ENCODE data around the gene CD244. TPM values are rescaled to one million over a fixed set of nuclear protein-coding genes. Genes with fewer than 3 reads are reported as not detected.

Gene CD244
- total and polyA plus RNA-seq, 2 donors (not counting 3 experiments of a cell fraction or from before 2014, with no cell fraction given) = not detected

DNA sequence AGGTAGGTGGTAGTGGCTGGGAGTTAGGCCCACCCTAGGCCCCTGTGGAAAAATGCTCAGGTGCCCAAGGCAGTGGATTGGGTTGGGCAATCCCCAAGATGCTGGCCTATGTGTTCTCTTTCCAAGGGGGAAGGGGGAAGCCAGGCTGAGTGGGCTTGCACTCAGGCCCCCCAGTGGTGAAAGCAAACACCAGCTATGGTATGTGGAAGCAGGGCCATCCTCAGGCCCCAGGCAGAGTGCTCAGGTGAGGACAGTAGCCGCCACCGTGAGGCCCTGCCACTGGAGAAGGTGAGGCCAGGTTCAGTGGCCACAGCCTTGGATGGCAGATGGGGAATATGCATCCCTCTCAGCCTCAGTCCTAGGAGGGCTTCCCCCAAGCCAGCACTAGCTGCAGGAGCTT lies 54.9 kb downstream of the CD244 start:
- Histone ChIP-seq H4K20me1 (replicated peaks; ENCODE audit: control insufficient read depth, extremely low read depth, insufficient read depth, low read length) (no peaks in the 10 kb centered on the region), H3K4me2 (ENCODE audit: insufficient read depth, low read length) (no peak overlapping the region), H3K27me3 (ENCODE audit: control insufficient read depth in 2 of 2, insufficient read depth in 2 of 2, low read length in 2 of 2) (peaks cover 0 to 4% of the 10 kb centered on the region in 2 experiments), H3K4me3 (replicated peaks in 1 of 3; ENCODE audit: insufficient read depth in 1 of 3, low read depth in 1 of 3, low read length in 3 of 3) (no peak overlapping the region), H3K9ac (replicated peaks; ENCODE audit: extremely low read depth, insufficient read depth, low read length) (no peak overlapping the region), H2AFZ (ENCODE audit: low read depth, low read length) (no peak overlapping the region), H3K9me3 (replicated peaks; ENCODE audit: control insufficient read depth, insufficient read depth, low read length) (no peaks in the 10 kb centered on the region), H3K4me1 (ENCODE audit: control insufficient read depth, extremely low read depth, insufficient read depth, low read length) (no peaks in the 10 kb centered on the region), H3K9me1 (replicated peaks; ENCODE audit: control insufficient read depth, extremely low read depth, insufficient read depth, low read length) (no peaks in the 10 kb centered on the region), H3K79me2 (ENCODE audit: control insufficient read depth, insufficient read depth, low read length) (no peaks in the 10 kb centered on the region), H3K27ac (ENCODE audit: insufficient read depth, low read depth, low read length) (no peak overlapping the region), H3K36me3 (ENCODE audit: control insufficient read depth in 2 of 2, extremely low read depth in 1 of 2, insufficient read depth in 2 of 2, low read length in 2 of 2) (no peaks in the 10 kb centered on the region)
- DNase-seq (ENCODE audit: low read depth, low spot score) (no peak), FAIRE-seq (no peak)
- ChIA-PET POLR2A (no interaction called here), CTCF (no interaction called here)
- dilution Hi-C loops (cut with MboI; ENCODE audit: extremely low pct_ligation_motif_present, low sequenced_read_pairs) = no loop called here
- no TSS peak for BruUV-seq (replicated peaks)
- TF ChIP-seq GATA2 (IDR thresholded peaks at IDR 0.05; ENCODE audit: insufficient read depth, insufficient read length, low read depth, low read length) (no peak), POLR2A (IDR thresholded peaks at IDR 0.05; ENCODE audit: low read depth, low read length) (no peak), JUN (IDR thresholded peaks at IDR 0.05; ENCODE audit: borderline replicate concordance, insufficient read depth, insufficient read length, low read depth) (no peak), FOS (IDR thresholded peaks at IDR 0.05; ENCODE audit: borderline replicate concordance, insufficient read depth, low read length) (no peak), MYC (IDR thresholded peaks at IDR 0.05; ENCODE audit: low read depth, low read length) (no peak)
- TF ChIP-seq, protein P1, sequence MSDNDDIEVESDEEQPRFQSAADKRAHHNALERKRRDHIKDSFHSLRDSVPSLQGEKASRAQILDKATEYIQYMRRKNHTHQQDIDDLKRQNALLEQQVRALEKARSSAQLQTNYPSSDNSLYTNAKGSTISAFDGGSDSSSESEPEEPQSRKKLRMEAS (IDR thresholded peaks at IDR 0.05; ENCODE audit: insufficient read depth, insufficient read length) = no peak
- intact Hi-C loops (cut with micrococcal nuclease) = no loop called here

DNA sequence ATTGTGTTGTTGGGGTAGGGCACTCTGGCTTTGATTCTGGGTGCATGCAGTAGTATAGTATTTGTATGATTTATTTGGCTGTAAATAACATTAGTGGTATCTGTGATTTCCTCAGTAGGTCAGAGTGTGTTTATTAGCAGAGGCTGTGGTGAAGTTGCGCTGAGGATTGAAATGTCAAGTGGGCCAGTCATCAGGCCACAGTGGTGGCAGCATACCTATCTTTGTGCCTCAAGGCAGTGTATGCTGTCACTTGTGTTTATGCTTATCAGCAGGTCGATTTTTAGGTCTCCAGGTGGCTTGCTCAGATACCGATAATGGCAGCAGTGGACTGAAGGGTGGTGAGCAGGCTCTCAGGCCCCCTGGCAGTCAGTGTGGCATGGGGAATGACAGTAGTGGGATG lies 55.4 kb downstream of the CD244 start:
- no TSS peak for BruUV-seq (replicated peaks)
- CTCF ChIA-PET = no interaction called here

More for the DNA sequence above, 55.4 kb downstream of the CD244 start:
- Histone ChIP-seq H3K4me2 (ENCODE audit: insufficient read depth, low read length) (no peak overlapping the region), H3K79me2 (ENCODE audit: control insufficient read depth, insufficient read depth, low read length) (no peaks in the 10 kb centered on the region), H3K9me3 (replicated peaks; ENCODE audit: control insufficient read depth, insufficient read depth, low read length) (no peaks in the 10 kb centered on the region), H3K27me3 (ENCODE audit: control insufficient read depth in 2 of 2, insufficient read depth in 2 of 2, low read length in 2 of 2) (peaks cover 0 to 4% of the 10 kb centered on the region in 2 experiments), H3K4me1 (ENCODE audit: control insufficient read depth, extremely low read depth, insufficient read depth, low read length) (no peaks in the 10 kb centered on the region), H3K9ac (replicated peaks; ENCODE audit: extremely low read depth, insufficient read depth, low read length) (no peak overlapping the region), H3K9me1 (replicated peaks; ENCODE audit: control insufficient read depth, extremely low read depth, insufficient read depth, low read length) (no peaks in the 10 kb centered on the region), H4K20me1 (replicated peaks; ENCODE audit: control insufficient read depth, extremely low read depth, insufficient read depth, low read length) (no peaks in the 10 kb centered on the region), H3K4me3 (replicated peaks in 1 of 3; ENCODE audit: insufficient read depth in 1 of 3, low read depth in 1 of 3, low read length in 3 of 3) (no peak overlapping the region), H2AFZ (ENCODE audit: low read depth, low read length) (no peak overlapping the region), H3K27ac (ENCODE audit: insufficient read depth, low read depth, low read length) (no peak overlapping the region), H3K36me3 (ENCODE audit: control insufficient read depth in 2 of 2, extremely low read depth in 1 of 2, insufficient read depth in 2 of 2, low read length in 2 of 2) (no peaks in the 10 kb centered on the region)
- dilution Hi-C loops (cut with MboI; ENCODE audit: extremely low pct_ligation_motif_present, low sequenced_read_pairs) = no loop called here
- TF ChIP-seq FOS (IDR thresholded peaks at IDR 0.05; ENCODE audit: borderline replicate concordance, insufficient read depth, low read length) (no peak), EZH2 (IDR thresholded peaks at IDR 0.05; ENCODE audit: borderline replicate concordance, low read depth, low read length, severe bottlenecking) (no peak), JUN (IDR thresholded peaks at IDR 0.05; ENCODE audit: borderline replicate concordance, insufficient read depth, insufficient read length, low read depth) (no peak), GATA2 (IDR thresholded peaks at IDR 0.05; ENCODE audit: insufficient read depth, insufficient read length, low read depth, low read length) (no peak), POLR2AphosphoS5 (IDR thresholded peaks at IDR 0.05; ENCODE audit: insufficient read depth, low read depth, low read length) (no peak), POLR2A (IDR thresholded peaks at IDR 0.05; ENCODE audit: low read depth, low read length) (no peak), MYC (IDR thresholded peaks at IDR 0.05; ENCODE audit: low read depth, low read length) (no peak)
- TF ChIP-seq, protein P2, sequence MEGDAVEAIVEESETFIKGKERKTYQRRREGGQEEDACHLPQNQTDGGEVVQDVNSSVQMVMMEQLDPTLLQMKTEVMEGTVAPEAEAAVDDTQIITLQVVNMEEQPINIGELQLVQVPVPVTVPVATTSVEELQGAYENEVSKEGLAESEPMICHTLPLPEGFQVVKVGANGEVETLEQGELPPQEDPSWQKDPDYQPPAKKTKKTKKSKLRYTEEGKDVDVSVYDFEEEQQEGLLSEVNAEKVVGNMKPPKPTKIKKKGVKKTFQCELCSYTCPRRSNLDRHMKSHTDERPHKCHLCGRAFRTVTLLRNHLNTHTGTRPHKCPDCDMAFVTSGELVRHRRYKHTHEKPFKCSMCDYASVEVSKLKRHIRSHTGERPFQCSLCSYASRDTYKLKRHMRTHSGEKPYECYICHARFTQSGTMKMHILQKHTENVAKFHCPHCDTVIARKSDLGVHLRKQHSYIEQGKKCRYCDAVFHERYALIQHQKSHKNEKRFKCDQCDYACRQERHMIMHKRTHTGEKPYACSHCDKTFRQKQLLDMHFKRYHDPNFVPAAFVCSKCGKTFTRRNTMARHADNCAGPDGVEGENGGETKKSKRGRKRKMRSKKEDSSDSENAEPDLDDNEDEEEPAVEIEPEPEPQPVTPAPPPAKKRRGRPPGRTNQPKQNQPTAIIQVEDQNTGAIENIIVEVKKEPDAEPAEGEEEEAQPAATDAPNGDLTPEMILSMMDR (IDR thresholded peaks at IDR 0.05; ENCODE audit: extremely low read depth in 1 of 2, insufficient read depth in 1 of 2, low read depth in 1 of 2, low read length in 2 of 2) = no peak
- TF ChIP-seq, protein P1 (IDR thresholded peaks at IDR 0.05; ENCODE audit: insufficient read depth, insufficient read length) = no peak
- no peak for FAIRE-seq
- POLR2A ChIA-PET = no interaction called here
- intact Hi-C loops (cut with micrococcal nuclease) = no loop called here
- DNase-seq (ENCODE audit: low read depth, low spot score) = no peak

Measured in endothelial cell of umbilical vein (primary cell).